Mucosa of descending colon (tissue), 3 donors: ENCODE results near the gene KDM3B. TPM values are rescaled to one million over a fixed set of nuclear protein-coding genes. Genes with fewer than 3 reads are reported as not detected.

Experiments used
- ATAC-seq: fragments of 200-7000 bp; cut with Tn5 transposase; one replicate; pipeline ENCODE4 v1.9.1; 2020; ENCODE audit warnings: mild to moderate bottlenecking, moderate library complexity
- DNase-seq, 3 donors: peaks; one replicate each; pipeline ENCODE4 v3.0.0-alpha.2; 2020
- H3K36me3 ChIP-seq: fragments of 200-600 bp; one replicate; pipeline ENCODE4 v1.8.0; 2021; ENCODE audit warnings: low read depth, mild to moderate bottlenecking
- H3K4me1 ChIP-seq: fragments of 200-600 bp; one replicate; pipeline ENCODE4 v1.8.0; 2021; ENCODE audit warnings: low read depth, mild to moderate bottlenecking
- H3K4me3 ChIP-seq: fragments of 200-600 bp; one replicate; pipeline ENCODE4 v1.8.0; 2021; ENCODE audit warnings: mild to moderate bottlenecking
- H3K9me3 ChIP-seq: fragments of 200-600 bp; one replicate; pipeline ENCODE4 v1.8.0; 2021; ENCODE audit warnings: mild to moderate bottlenecking
- CTCF ChIP-seq: fragments of 200-600 bp; IDR thresholded peaks from one replicate; pipeline ENCODE4 v1.8.0; 2022; ENCODE audit warnings: antibody characterized with exemption, mild to moderate bottlenecking
- intact Hi-C, 2 donors: fragments of 100-400 bp; cut with DNase I in 1 of 2; cut with micrococcal nuclease in 1 of 2; formaldehyde crosslinking; loops; one replicate each; pipeline versions ENCODE4 v1.11.0 to v1.11.1; 2022; cut with DNase I, micrococcal nuclease
- total RNA-seq, 3 donors: library from RNA; stranded (reverse); fragmentation: NEBNext Ultra II Directional in 2 of 3; extraction: Animal tissue kit (Norgen Biotek cat#: 25700) in 2 of 3; gene quantifications; one replicate each; pipeline versions ENCODE4 v1.2.1 to v1.2.4, GENCODE V29; 2021 to 2023
- donor health status: DM: no; HTN: no; CAD: no; lungs with moderate emphysema.
- donor health status: DM: no; HTN: no; CAD: no.
- donor health status: DM: no; HTN: yes; CAD: no.

The KDM3B gene
- total RNA-seq, 3 donors from 2014 or later = 56.6 to 84.3 (median 71.7) TPM

GRCh38 chr5:138354926-138355378, 2.5 kb downstream of the KDM3B start:
- Histone ChIP-seq H3K4me1 (peaks cover 18% of the 10 kb centered on the region), H3K4me3 (no peak overlapping the region), H3K36me3 (no peaks in the 10 kb centered on the region), H3K9me3 (no peaks in the 10 kb centered on the region)
- ATAC-seq (peak; percentile 5), DNase-seq (peak in 1 of 3 donors; percentile 35)
- intact Hi-C loops = no loop called here
- no peak for TF ChIP-seq CTCF

- H3K36me3 ChIP-seq = no peaks in the 10 kb centered on the region
- DNase-seq (no peak), ATAC-seq (no peak)
- H3K4me3 ChIP-seq = no peak overlapping the region
- peaks cover 12% of the 10 kb centered on the region for H3K4me1 ChIP-seq
- TF ChIP-seq CTCF = no peak
- H3K9me3 ChIP-seq = no peaks in the 10 kb centered on the region
- intact Hi-C loops = no loop called here
Measured at GRCh38 chr5:138359621-138360020, 7.1 kb downstream of the KDM3B start.

GRCh38 chr5:138360941-138361452, 8.5 kb downstream of the KDM3B start:
- ATAC-seq = no peak
- Histone ChIP-seq H3K9me3 (no peaks in the 10 kb centered on the region), H3K36me3 (no peaks in the 10 kb centered on the region), H3K4me1 (peaks cover 2% of the 10 kb centered on the region), H3K4me3 (no peak overlapping the region)
- no peak for DNase-seq
- no peak for TF ChIP-seq CTCF
- intact Hi-C loops = no loop called here

GRCh38 chr5:138364576-138364975, 12.1 kb downstream of the KDM3B start:
- no peaks in the 10 kb centered on the region for H3K36me3 ChIP-seq
- ATAC-seq (no peak), DNase-seq (no peak)
- no peak overlapping the region for H3K4me3 ChIP-seq
- intact Hi-C loops = no loop called here
- peaks cover 8% of the 10 kb centered on the region for H3K4me1 ChIP-seq
- H3K9me3 ChIP-seq = no peaks in the 10 kb centered on the region
- TF ChIP-seq CTCF = no peak

- H3K9me3 ChIP-seq = no peaks in the 10 kb centered on the region
- TF ChIP-seq CTCF = no peak
- DNase-seq (no peak), ATAC-seq (no peak)
- H3K36me3 ChIP-seq = no peaks in the 10 kb centered on the region
- H3K4me3 ChIP-seq = no peak overlapping the region
- H3K4me1 ChIP-seq = peaks cover 8% of the 10 kb centered on the region
- intact Hi-C loops = no loop called here
Measured at GRCh38 chr5:138366632-138367382, 14.3 kb downstream of the KDM3B start.
